C4-2B (cell line): Measurements from ENCODE around the gene HSPA4.

Experiments
- ZFX ChIP-seq: fragments of 450-650 bp; IDR thresholded peaks from 2 replicates; pipeline ENCODE4 v1.6.1; 2017
- TF ChIP-seq, protein P1 (sequence below): fragments of 450-650 bp; conservative IDR thresholded peaks from 2 replicates; pipeline ENCODE4 v1.5.1; 2017; ENCODE audit warnings: mild to moderate bottlenecking

DNA sequence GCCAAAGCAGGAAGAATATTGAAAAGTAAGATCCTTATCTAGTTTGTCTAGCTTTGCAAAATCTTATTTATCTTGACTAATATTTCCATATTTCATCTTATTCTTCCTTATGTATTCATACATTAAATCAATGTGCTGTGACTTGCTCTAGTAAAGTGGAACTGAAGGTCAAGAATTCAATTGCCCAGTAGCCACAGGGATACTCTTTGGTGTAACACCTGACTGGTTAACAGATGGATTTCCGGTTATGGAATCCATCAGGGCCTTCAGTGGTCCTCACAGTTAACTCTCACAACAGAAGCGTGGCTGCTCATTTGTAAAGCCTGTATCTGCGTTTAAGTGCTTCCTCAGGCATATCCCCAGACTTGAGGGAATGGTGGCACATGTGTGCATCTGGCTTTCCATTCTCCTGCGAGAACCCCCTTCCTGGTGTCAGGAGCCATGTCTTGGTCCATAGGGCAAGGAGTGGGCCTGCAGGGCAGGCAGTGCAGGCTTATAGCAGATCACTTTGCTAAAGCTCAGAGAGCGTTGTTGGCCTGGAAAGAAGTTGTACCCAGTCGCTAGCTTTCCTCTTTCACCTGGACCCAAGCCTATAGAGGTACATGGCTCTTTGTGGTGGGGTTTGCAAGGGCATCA lies 99.2 kb downstream of the HSPA4 start:
- TF ChIP-seq, protein P1, sequence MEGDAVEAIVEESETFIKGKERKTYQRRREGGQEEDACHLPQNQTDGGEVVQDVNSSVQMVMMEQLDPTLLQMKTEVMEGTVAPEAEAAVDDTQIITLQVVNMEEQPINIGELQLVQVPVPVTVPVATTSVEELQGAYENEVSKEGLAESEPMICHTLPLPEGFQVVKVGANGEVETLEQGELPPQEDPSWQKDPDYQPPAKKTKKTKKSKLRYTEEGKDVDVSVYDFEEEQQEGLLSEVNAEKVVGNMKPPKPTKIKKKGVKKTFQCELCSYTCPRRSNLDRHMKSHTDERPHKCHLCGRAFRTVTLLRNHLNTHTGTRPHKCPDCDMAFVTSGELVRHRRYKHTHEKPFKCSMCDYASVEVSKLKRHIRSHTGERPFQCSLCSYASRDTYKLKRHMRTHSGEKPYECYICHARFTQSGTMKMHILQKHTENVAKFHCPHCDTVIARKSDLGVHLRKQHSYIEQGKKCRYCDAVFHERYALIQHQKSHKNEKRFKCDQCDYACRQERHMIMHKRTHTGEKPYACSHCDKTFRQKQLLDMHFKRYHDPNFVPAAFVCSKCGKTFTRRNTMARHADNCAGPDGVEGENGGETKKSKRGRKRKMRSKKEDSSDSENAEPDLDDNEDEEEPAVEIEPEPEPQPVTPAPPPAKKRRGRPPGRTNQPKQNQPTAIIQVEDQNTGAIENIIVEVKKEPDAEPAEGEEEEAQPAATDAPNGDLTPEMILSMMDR, result no peak
- no peak for TF ChIP-seq ZFX
